HG03135 (cell line): Measurements from ENCODE around the gene SERPINA9.
"Not testable (repeated sequence)": the region's sequence is repeated elsewhere in the genome, so short reads cannot be mapped to it uniquely, and the experiment has no call there.

Experiments used
- ATAC-seq: cut with Tn5 transposase; IDR thresholded peaks from one replicate; pipeline ENCODE4 v1.9.1; 2021; ENCODE audit warnings: mild to moderate bottlenecking, moderate library complexity; ENCODE audit not compliant: unreplicated experiment

SERPINA9 gene

DNA sequence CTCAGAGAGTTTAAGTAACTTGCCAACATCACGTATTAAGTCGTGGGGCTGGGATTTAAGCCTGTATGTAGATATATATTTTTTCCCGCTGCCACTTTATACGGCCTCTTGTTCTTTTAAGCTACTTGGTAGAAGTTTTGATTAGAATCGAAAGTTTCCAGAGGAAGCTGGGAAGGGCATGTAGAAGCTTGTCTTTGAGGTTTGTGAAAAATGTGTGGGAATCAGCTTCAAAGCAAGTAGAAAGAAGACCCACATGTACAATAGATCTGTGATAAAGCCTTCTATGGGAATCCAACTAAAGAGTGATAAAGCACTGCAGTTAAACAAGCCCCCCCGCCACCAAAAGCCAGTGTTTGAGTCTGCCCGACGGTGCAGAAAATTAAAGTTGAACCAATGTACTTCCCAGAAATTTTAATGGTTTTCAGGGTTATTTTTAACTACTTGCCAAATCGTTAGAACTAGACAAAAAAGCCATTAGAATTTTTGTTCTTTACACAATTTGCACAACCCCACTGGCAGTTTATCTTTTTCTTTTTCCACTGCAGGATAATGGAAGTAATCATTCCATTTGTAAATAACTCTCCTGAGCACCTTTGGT is 48.9 kb downstream of the SERPINA9 start:
- ATAC-seq, result no peak

DNA sequence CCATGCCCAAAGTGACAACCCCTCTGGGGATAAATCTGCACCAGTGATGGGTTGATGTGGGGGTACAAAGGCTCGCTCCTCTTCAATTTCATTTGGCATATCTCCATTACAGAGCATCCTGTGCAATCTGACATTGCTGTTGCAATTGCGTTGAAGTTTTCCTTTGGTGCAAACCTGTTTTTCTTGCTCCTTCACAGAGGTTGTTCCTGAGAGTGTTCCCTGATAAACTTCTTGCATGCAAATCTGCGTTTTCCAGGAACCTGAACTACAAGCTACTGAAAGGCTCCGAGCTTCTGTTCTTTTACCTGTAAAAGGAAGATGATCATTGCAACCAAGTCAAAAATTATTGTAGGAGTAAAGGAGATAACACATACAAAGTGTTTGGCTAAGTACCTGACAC is 49.5 kb downstream of the SERPINA9 start:
- ATAC-seq, result no peak

DNA sequence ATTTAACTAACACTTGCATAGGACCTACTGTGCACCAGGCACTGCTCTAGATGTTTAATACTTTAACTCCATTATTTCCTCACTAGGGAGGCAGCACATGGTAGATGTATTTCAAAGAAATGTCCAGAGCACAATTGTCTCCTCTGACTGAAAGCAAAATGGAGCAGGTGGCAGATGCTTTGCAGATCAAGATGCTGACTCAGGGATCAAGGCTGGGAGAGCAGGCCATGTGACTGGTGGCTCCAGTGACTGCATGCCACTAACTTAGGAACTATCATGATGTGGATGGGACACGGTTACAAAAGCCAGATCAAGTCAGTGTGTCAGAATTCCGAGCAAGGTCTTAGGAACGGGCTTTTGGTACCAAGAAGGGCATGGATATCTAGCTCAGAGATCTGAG is 51.6 kb downstream of the SERPINA9 start:
- no peak for ATAC-seq

DNA sequence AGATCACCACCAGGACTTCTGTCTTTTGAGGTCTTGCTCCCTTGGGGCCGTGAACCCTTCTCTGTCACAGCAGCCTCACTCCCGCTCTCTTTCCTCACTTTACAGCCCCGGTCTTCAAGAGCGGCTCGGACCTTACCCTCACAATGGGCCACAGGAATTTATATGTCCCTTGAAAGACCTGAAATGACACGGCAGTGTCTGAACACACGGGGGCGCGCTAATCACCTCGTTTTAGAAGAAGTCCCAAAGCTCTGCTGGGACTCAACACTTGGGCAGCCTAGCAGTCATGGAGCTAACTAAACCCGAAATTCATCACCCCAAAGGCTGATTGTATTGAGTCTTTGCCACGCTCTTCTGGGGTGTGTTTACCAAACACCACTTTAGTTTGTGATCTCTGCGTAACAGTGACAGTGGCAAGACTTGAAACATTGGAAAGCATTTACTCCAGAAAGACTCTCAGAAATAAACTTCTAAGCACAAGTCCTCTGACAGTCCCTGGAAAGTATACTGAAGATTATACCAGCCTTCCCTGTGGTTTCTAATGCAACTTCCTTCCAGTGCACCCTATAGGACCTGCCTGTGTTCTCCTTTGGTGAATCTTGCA is 52.4 kb downstream of the SERPINA9 start:
- ATAC-seq, result no peak

DNA sequence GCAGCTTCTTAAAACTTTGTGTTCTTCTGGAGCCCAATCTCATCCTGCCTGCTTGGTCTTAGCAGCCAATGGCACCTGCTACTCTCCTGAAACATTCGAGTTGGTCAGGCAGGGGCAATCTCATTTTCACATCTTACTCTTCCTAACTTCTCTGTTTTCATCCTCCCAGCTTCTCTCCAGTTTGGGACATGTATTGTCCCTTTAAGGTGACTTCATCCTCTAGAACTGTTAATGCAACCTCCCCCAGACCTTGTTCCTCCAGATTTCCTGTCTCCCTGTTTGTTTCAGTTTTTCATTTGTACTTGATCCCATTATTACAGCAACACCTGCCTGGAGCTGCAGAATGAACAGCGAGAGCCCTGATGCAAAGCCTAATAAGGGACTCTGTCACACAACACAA is 54.7 kb downstream of the SERPINA9 start:
- ATAC-seq, result no peak

DNA sequence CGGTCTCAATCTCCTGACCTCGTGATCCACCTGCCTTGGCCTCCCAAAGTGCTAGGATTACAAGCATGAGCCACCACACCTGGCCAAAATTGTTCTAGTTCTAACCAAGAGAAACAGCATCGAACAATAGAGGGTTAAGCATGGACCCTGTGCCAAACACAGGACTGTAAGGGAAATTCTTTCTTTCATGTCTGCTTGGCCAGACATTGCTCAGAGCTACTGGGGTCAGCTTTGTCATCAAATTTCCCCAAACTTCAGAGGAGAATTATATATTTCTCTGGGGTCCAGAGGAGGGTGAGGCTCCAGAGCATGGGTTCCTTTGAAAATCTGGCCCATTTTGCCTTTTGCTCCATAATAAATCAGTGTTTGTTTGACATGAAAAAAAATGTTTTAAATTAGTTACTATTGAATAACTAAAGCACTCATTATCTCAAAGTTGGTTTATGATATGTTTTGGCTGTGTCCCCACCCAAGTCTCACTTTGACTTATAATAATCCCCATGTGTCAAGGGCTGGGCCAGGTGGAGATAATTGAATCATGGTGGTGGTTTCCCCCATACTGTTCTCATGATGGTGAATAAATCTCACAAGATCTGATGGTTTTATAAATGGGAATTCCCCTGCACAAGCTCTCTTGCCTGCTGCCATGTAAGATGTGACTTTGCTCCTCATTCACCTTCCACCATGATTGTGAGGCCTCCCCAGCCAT is 58.3 kb downstream of the SERPINA9 start:
- ATAC-seq, result not testable (repeated sequence)
